ENCODE results near the gene C18orf54.
"Not testable (repeated sequence)": the region's sequence is repeated elsewhere in the genome, so short reads cannot be mapped to it uniquely, and the experiment has no call there.

C18orf54 gene

DNA sequence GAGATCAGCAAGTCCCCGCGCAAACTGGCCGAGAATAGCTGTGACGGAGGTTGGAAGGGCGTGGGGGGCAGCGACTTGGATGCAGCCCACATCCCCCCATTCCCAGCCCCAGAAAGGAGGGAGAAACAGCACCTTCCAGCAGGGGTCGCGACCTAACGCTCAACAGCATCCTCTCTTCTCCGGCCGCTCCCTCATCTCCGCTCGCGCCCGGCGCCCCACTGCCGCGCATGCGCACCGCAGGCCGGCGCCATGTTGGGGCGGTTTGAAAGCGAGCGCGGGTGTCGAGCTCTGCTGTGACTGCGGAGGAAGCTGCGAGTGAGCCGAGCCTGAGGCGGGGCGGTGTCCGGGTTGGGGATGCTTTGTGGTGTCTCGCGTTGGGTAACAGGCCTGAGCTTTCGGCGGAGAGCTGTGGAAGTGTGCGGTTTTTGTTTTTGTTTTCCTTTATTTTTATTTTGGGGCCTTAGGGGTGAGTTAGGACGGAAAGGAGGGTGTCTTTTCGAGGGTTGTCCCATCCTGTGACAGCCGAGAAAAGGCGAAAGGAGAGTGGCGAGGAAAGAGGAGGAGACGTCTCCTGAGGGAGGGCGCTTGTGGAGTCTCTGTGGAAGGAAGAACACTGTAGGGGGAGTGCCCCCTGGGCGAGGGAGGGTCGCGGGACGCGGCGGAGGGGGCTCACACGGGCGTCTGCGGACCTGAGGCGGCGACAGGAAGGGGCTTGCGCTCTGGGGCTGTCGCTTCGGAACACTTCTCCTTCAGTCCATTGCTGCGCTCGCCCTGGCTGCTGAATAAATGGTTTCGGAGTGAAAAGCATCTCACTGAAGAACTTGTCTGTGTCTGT is at the start of gene C18orf54, which contains the start of gene STARD6:
Gene C18orf54, plus strand, starts transcription at position 247 of the 835 bp plus-strand sequence. CDS start 2,667 bp downstream, outside the sequence.
Gene STARD6, minus strand, starts transcription at position 199 of the 835 bp plus-strand sequence. CDS start 3,285 bp downstream, outside the sequence.
- H3K4me3 ChIP-seq (ENCODE audit: low read depth, low read length), result peak within 1 kb of the TSS; percentile 75
- TF ChIP-seq, protein P1, sequence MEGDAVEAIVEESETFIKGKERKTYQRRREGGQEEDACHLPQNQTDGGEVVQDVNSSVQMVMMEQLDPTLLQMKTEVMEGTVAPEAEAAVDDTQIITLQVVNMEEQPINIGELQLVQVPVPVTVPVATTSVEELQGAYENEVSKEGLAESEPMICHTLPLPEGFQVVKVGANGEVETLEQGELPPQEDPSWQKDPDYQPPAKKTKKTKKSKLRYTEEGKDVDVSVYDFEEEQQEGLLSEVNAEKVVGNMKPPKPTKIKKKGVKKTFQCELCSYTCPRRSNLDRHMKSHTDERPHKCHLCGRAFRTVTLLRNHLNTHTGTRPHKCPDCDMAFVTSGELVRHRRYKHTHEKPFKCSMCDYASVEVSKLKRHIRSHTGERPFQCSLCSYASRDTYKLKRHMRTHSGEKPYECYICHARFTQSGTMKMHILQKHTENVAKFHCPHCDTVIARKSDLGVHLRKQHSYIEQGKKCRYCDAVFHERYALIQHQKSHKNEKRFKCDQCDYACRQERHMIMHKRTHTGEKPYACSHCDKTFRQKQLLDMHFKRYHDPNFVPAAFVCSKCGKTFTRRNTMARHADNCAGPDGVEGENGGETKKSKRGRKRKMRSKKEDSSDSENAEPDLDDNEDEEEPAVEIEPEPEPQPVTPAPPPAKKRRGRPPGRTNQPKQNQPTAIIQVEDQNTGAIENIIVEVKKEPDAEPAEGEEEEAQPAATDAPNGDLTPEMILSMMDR (IDR thresholded peaks at IDR 0.05; ENCODE audit: low read depth, low read length), result peak; percentile 27
- in situ Hi-C loops (cut with HindIII; ENCODE audit: low sequenced_read_pairs), result no loop called here
- DNase-seq (ENCODE audit: low read depth, low spot score), result peak; percentile 91

DNA sequence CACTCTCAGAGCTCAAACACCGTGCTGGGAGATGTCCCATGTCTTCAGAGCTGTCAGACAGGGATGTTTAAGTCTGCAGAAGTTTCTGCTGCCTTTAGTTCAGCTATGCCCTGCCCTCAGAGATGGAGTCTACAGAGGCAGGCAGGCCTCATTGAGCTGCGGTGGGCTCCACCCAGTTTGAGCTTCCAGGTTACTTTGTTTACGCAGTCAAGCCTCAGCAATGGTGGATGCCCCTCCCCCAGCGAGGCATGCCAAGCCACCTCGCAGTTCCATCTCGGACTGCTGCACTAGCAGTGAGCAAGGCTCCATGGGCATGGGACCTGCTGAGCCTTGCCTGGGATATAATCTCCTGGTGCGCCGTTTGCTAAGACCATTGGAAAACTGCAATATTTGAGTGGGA is 48.1 kb upstream of the C18orf54 start:
- H3K4me3 ChIP-seq (ENCODE audit: low read depth, low read length); DNase-seq (ENCODE audit: low read depth, low spot score); in situ Hi-C loops (cut with HindIII; ENCODE audit: low sequenced_read_pairs): not testable (repeated sequence)

DNA sequence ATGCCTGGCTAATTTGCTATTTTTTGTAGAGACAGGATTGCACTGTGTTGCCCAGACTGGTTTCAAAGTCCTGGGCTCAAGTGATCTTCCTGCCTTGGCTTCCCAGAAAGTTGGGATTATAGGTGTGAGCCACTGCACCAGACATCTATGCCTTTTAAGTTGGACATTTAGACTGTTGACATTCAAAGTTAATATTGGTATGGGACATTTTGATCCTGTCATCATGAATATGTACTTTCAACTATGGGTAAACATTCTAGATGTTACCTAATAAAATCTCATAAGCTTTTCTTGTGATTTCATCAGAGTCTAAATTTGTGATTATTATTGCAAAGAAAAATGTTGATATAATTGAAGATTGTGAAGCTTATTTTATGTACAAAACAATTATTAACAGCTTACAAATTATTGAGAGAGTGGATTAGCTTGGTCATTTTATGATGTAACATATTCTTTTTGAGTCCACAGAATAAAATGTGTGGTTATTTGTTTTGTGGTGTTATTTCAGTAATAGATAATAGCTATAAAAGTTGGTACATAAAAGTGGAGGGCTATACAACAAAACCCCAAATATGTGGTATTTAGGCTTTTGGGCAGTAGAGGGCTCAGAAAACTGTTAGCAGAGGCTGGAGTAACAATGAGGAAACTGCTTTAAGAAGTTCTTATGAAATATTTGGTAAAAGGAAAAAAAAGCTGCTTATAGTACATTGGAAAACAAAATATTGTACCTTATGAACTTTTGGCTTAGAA is 41.5 kb upstream of the C18orf54 start:
- in situ Hi-C loops (cut with HindIII; ENCODE audit: low sequenced_read_pairs), result no loop called here
- no peak overlapping the region for H3K4me3 ChIP-seq (ENCODE audit: low read depth, low read length)
- TF ChIP-seq, protein P1 (IDR thresholded peaks at IDR 0.05; ENCODE audit: low read depth, low read length), result no peak
- DNase-seq (ENCODE audit: low read depth, low spot score), result no peak

DNA sequence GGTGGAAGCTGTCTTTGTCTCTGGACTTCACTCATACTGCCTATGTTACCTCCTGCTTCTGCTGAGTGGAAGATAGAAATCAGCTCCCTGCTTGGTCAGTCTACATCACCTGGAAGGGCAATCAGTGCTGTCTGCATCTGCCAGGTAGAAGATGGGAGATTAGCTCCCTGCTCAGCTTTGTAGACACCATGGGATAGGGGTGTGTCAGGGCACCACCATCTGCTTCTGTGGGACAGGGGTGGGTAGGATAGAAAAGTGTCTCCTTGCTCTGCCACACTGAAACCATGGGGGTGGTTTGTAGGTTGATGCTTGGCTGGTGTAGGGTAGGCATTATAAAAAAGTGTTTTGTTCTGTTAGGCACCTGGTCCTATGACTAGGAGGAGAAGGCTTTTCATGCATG is 34.1 kb upstream of the C18orf54 start:
- in situ Hi-C loops (cut with HindIII; ENCODE audit: low sequenced_read_pairs), result no loop called here
- H3K4me3 ChIP-seq (ENCODE audit: low read depth, low read length), result no peak overlapping the region
- DNase-seq (ENCODE audit: low read depth, low spot score), result no peak
- TF ChIP-seq, protein P1 (IDR thresholded peaks at IDR 0.05; ENCODE audit: low read depth, low read length), result no peak

DNA sequence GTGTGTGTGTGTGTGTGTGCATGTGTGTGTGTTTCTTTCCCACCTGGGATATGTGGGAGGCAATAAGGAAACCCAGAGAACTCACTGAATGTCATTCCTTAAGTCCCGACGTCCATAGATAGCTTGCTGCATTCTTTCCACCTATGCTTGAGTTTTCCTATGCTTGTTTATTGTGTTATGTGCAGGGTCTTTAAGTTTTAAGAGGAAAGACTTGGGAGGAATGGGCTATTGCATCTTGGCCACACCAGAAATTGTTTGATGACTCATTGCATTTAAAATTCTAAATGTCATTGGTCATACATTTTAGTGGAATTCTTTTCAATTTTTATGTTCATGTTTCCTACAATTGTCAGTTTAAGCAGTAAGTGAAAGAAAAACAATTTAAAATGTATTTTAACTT is 33.7 kb upstream of the C18orf54 start:
- H3K4me3 ChIP-seq (ENCODE audit: low read depth, low read length), result no peak overlapping the region
- TF ChIP-seq, protein P1 (IDR thresholded peaks at IDR 0.05; ENCODE audit: low read depth, low read length), result no peak

DNA sequence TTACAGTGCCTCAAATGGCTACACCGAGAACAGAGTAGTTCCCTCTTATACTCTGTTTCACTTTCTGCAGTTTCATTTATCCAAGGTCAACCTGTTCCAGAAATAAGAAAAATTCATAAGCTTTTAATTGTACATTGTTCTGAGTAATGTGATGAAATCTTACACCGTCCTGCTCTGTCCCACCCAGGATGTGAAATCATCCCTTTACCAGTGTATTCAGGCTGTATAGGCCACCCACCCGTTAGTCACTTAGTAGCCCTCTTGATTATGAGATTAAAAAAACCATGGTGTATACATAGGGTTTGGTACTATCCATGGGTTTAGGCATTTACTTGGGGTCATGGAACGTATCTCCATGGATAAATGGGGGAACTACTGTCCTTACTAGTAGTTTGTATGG is 29.9 kb upstream of the C18orf54 start:
- in situ Hi-C loops (cut with HindIII; ENCODE audit: low sequenced_read_pairs), result no loop called here
- no peak overlapping the region for H3K4me3 ChIP-seq (ENCODE audit: low read depth, low read length)
- TF ChIP-seq, protein P1 (IDR thresholded peaks at IDR 0.05; ENCODE audit: low read depth, low read length), result no peak
- no peak for DNase-seq (ENCODE audit: low read depth, low spot score)

More for the DNA sequence above, 33.7 kb upstream of the C18orf54 start:
- no peak for DNase-seq (ENCODE audit: low read depth, low spot score)
- in situ Hi-C loops (cut with HindIII; ENCODE audit: low sequenced_read_pairs), result no loop called here

DNA sequence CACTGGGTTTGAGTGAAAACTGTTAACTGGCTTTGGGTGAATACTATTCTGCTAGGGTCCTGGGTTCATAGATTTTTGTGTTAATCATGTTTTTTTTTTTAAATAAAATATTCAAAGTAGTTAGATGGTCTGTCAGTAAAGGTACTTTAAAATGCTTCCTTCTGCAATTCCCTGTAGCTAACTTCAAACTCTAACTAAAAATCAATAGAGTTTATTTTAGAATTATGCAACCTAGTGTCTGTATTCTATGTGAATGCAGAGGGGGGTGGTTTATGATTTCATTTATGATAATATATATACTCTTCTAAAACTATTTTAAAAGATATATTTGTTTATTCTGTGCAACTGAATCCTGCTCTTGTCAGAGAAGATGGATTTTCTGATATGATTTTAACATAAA is 27.9 kb upstream of the C18orf54 start:
- no peak for DNase-seq (ENCODE audit: low read depth, low spot score)
- TF ChIP-seq, protein P1 (IDR thresholded peaks at IDR 0.05; ENCODE audit: low read depth, low read length), result no peak
- no peak overlapping the region for H3K4me3 ChIP-seq (ENCODE audit: low read depth, low read length)
- in situ Hi-C loops (cut with HindIII; ENCODE audit: low sequenced_read_pairs), result no loop called here

Data from astrocyte of the spinal cord (primary cell).